WTC11 (cell line): ENCODE measurements around the gene RAB15. TPM values are rescaled to one million over a fixed set of nuclear protein-coding genes. Genes with fewer than 3 reads are reported as not detected.
A peak's percentile ranks its signal among the peaks of the same experiment; 100 is the strongest.

Source experiments
- ATAC-seq: fragments of 200-7000 bp; cut with Tn5 transposase; 2 replicates; pipeline ENCODE4 v1.10.0; 2021; ENCODE audit warnings: mild to moderate bottlenecking, moderate library complexity
- CTCF ChIA-PET: fragments of 300-600 bp; sonication (Branson Sonifier 250); formaldehyde crosslinking; loops from one replicate; lab custom pipeline; 2021; ENCODE audit warnings: antibody characterized with exemption; lab: Charles Lee
- POLR2A ChIA-PET: fragments of 350-600 bp; sonication (Branson Sonifier 250); formaldehyde crosslinking; loops from one replicate; lab custom pipeline; 2021; ENCODE audit warnings: antibody characterized with exemption; lab: Charles Lee
- DNase-seq: peaks from one replicate; pipeline ENCODE4 v3.0.0; 2021; ENCODE audit warnings: low spot score
- H3K27ac Mint-ChIP-seq: 2 replicates; pipeline ENCODE4 v1.8.0; 2021; ENCODE audit warnings: mixed read lengths
- H3K27me3 Mint-ChIP-seq: 2 replicates; pipeline ENCODE4 v1.8.0; 2021; ENCODE audit warnings: low read depth, mild to moderate bottlenecking, moderate library complexity, mixed read lengths
- H3K36me3 Mint-ChIP-seq: 2 replicates; pipeline ENCODE4 v1.8.0; 2021; ENCODE audit warnings: mixed read lengths
- H3K4me1 Mint-ChIP-seq: 2 replicates; pipeline ENCODE4 v1.8.0; 2022; ENCODE audit warnings: mixed read lengths
- H3K4me3 Mint-ChIP-seq: 2 replicates; pipeline ENCODE4 v1.8.0; 2021; ENCODE audit warnings: mild to moderate bottlenecking, moderate library complexity, mixed read lengths
- H3K9me3 Mint-ChIP-seq: 2 replicates; pipeline ENCODE4 v1.8.0; 2021; ENCODE audit warnings: mixed read lengths
- AFF4 ChIP-seq: sonication (generic); formaldehyde crosslinking; IDR thresholded peaks from 2 replicates; pipeline ENCODE4 v1.8.1; 2023; ENCODE audit warnings: mild to moderate bottlenecking, missing genetic modification reagents, borderline replicate concordance
- ATF3 ChIP-seq: sonication (generic); formaldehyde crosslinking; conservative IDR thresholded peaks from 2 replicates; pipeline ENCODE4 v1.8.1; 2022; ENCODE audit warnings: mild to moderate bottlenecking, missing genetic modification reagents
- E2F4 ChIP-seq: sonication (generic); formaldehyde crosslinking; IDR thresholded peaks from 2 replicates; pipeline ENCODE4 v1.8.1; 2022; ENCODE audit warnings: low read depth, mild to moderate bottlenecking, moderate library complexity, missing genetic modification reagents, borderline replicate concordance
- E2F5 ChIP-seq: sonication (generic); formaldehyde crosslinking; IDR thresholded peaks from 2 replicates; pipeline ENCODE4 v1.8.1; 2022; ENCODE audit warnings: mild to moderate bottlenecking, moderate library complexity, missing genetic modification reagents
- ERG ChIP-seq: fragments of 250-450 bp; sonication (Bioruptor Pico); IDR thresholded peaks from 2 replicates; pipeline ENCODE4 v1.8.0; 2021; ENCODE audit warnings: mild to moderate bottlenecking
- FOXP1 ChIP-seq: sonication (generic); formaldehyde crosslinking; IDR thresholded peaks from 2 replicates; pipeline ENCODE4 v1.8.0; 2022; ENCODE audit warnings: missing genetic modification reagents, mild to moderate bottlenecking, moderate library complexity, borderline replicate concordance
- HMGXB4 ChIP-seq: sonication (generic); formaldehyde crosslinking; IDR thresholded peaks from 2 replicates; pipeline ENCODE4 v1.8.1; 2023; ENCODE audit warnings: mild to moderate bottlenecking, moderate library complexity, missing genetic modification reagents
- NFE2L1 ChIP-seq: sonication (generic); formaldehyde crosslinking; IDR thresholded peaks from 2 replicates; pipeline ENCODE4 v1.8.1; 2023; ENCODE audit warnings: missing genetic modification reagents
- OVOL2 ChIP-seq: fragments of 250-450 bp; sonication (Bioruptor Pico); IDR thresholded peaks from 2 replicates; pipeline ENCODE4 v1.9.0; 2021; ENCODE audit warnings: mild to moderate bottlenecking, borderline replicate concordance
- SMAD3 ChIP-seq: sonication (generic); formaldehyde crosslinking; IDR thresholded peaks from 2 replicates; pipeline ENCODE4 v1.8.0; 2022; ENCODE audit warnings: missing genetic modification reagents, mild to moderate bottlenecking, borderline replicate concordance
- SOX15 ChIP-seq: fragments of 250-450 bp; sonication (Bioruptor Pico); IDR thresholded peaks from 2 replicates; pipeline ENCODE4 v1.9.0; 2021; ENCODE audit warnings: mild to moderate bottlenecking
- USF1 ChIP-seq: sonication (generic); formaldehyde crosslinking; IDR thresholded peaks from 2 replicates; pipeline ENCODE4 v1.8.0; 2022; ENCODE audit warnings: mild to moderate bottlenecking, missing genetic modification reagents
- ZNF281 ChIP-seq: sonication (generic); formaldehyde crosslinking; IDR thresholded peaks from 2 replicates; pipeline ENCODE4 v1.8.0; 2023; ENCODE audit warnings: mild to moderate bottlenecking, missing genetic modification reagents
- ZNF423 ChIP-seq: fragments of 250-450 bp; sonication (Bioruptor Pico); IDR thresholded peaks from 2 replicates; pipeline ENCODE4 v2.1.2; 2022; ENCODE audit warnings: mild to moderate bottlenecking, moderate library complexity
- ZNF425 ChIP-seq: fragments of 250-450 bp; sonication (Bioruptor Pico); conservative IDR thresholded peaks from 2 replicates; pipeline ENCODE4 v1.9.0; 2021; ENCODE audit warnings: mild to moderate bottlenecking
- total RNA-seq: library from RNA; stranded (reverse); gene quantifications from 3 replicates; pipeline ENCODE4 v1.2.3, GENCODE V29; 2021

Gene RAB15
- total RNA-seq, 1 experiment from 2014 or later: 49.1 TPM

GRCh38 chr14:65007202-65007601 is 35.1 kb upstream of the RAB15 start (continued):
- TF ChIP-seq AFF4 (CRISPR knock-in tag) (no peak), SOX15 (CRISPR knock-in tag) (no peak), E2F5 (CRISPR knock-in tag) (no peak), SMAD3 (CRISPR knock-in tag) (no peak), FOXP1 (CRISPR knock-in tag) (no peak), HMGXB4 (CRISPR knock-in tag) (no peak), ZNF425 (no peak), OVOL2 (CRISPR knock-in tag) (no peak), USF1 (CRISPR knock-in tag) (no peak), ATF3 (CRISPR knock-in tag) (no peak)

GRCh38 chr14:65006261-65006721 is 34.2 kb upstream of the RAB15 start:
- Mint-ChIP-seq H3K36me3 (0 out of 2 replicates have a peak, but pooled peaks cover 4% of the 10 kb centered on the region), H3K4me1 (peaks cover 19% of the 10 kb centered on the region), H3K27ac (0 out of 2 replicates have a peak overlapping the region, but pooled peaks have one; percentile 50), H3K4me3 (no peak overlapping the region), H3K27me3 (no peaks in the 10 kb centered on the region), H3K9me3 (no peaks in the 10 kb centered on the region; the same call in 1 of the 2 replicates)
- DNase-seq (no peak), ATAC-seq (no peak)
- CTCF ChIA-PET: interaction anchor here (1.0 to 1.7 kb wide), 2 partner anchors 14 to 19 kb away, joined by 7 to 8 read pairs; partner anchors contain the start of gene FNTB
- POLR2A ChIA-PET: interaction anchor here (1.0 kb wide), 2 partner anchors 15 to 19 kb away, joined by 4 to 6 read pairs; partner anchors contain the start of gene FNTB
- TF ChIP-seq NFE2L1 (CRISPR knock-in tag) (no peak), E2F4 (CRISPR knock-in tag) (no peak), ZNF423 (no peak), ERG (no peak), ZNF281 (CRISPR knock-in tag) (no peak), USF1 (CRISPR knock-in tag) (no peak)
